ENCODE data around the gene IRAK1.

Gene IRAK1

GRCh38 chrX:154050113-154050495 lies 30.4 kb upstream of the IRAK1 start:
- TF ChIP-seq, protein P1, sequence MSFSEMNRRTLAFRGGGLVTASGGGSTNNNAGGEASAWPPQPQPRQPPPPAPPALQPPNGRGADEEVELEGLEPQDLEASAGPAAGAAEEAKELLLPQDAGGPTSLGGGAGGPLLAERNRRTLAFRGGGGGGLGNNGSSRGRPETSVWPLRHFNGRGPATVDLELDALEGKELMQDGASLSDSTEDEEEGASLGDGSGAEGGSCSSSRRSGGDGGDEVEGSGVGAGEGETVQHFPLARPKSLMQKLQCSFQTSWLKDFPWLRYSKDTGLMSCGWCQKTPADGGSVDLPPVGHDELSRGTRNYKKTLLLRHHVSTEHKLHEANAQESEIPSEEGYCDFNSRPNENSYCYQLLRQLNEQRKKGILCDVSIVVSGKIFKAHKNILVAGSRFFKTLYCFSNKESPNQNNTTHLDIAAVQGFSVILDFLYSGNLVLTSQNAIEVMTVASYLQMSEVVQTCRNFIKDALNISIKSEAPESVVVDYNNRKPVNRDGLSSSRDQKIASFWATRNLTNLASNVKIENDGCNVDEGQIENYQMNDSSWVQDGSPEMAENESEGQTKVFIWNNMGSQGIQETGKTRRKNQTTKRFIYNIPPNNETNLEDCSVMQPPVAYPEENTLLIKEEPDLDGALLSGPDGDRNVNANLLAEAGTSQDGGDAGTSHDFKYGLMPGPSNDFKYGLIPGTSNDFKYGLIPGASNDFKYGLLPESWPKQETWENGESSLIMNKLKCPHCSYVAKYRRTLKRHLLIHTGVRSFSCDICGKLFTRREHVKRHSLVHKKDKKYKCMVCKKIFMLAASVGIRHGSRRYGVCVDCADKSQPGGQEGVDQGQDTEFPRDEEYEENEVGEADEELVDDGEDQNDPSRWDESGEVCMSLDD (tag by site-specific recombination; IDR thresholded peaks at IDR 0.05): no peak
- no peak for TF ChIP-seq TRIM28 (IDR thresholded peaks at IDR 0.05; ENCODE audit: borderline replicate concordance, low read length)
- TF ChIP-seq, protein P2, sequence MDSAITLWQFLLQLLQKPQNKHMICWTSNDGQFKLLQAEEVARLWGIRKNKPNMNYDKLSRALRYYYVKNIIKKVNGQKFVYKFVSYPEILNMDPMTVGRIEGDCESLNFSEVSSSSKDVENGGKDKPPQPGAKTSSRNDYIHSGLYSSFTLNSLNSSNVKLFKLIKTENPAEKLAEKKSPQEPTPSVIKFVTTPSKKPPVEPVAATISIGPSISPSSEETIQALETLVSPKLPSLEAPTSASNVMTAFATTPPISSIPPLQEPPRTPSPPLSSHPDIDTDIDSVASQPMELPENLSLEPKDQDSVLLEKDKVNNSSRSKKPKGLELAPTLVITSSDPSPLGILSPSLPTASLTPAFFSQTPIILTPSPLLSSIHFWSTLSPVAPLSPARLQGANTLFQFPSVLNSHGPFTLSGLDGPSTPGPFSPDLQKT (IDR thresholded peaks at IDR 0.05; ENCODE audit: borderline replicate concordance, low read depth, low read length): no peak
- no peak for TF ChIP-seq ZNF658 (tag by site-specific recombination; IDR thresholded peaks at IDR 0.05)
- TF ChIP-seq ZNF518A (tag by site-specific recombination; conservative IDR thresholded peaks at IDR 0.05; ENCODE audit: low read depth): no peak
- TF ChIP-seq, protein P3, sequence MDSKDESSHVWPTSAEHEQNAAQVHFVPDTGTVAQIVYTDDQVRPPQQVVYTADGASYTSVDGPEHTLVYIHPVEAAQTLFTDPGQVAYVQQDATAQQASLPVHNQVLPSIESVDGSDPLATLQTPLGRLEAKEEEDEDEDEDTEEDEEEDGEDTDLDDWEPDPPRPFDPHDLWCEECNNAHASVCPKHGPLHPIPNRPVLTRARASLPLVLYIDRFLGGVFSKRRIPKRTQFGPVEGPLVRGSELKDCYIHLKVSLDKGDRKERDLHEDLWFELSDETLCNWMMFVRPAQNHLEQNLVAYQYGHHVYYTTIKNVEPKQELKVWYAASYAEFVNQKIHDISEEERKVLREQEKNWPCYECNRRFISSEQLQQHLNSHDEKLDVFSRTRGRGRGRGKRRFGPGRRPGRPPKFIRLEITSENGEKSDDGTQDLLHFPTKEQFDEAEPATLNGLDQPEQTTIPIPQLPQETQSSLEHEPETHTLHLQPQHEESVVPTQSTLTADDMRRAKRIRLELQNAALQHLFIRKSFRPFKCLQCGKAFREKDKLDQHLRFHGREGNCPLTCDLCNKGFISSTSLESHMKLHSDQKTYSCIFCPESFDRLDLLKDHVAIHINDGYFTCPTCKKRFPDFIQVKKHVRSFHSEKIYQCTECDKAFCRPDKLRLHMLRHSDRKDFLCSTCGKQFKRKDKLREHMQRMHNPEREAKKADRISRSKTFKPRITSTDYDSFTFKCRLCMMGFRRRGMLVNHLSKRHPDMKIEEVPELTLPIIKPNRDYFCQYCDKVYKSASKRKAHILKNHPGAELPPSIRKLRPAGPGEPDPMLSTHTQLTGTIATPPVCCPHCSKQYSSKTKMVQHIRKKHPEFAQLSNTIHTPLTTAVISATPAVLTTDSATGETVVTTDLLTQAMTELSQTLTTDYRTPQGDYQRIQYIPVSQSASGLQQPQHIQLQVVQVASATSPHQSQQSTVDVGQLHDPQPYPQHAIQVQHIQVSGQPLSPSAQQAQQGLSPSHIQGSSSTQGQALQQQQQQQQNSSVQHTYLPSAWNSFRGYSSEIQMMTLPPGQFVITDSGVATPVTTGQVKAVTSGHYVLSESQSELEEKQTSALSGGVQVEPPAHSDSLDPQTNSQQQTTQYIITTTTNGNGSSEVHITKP (tag by site-specific recombination; IDR thresholded peaks at IDR 0.05): no peak
- TF ChIP-seq, protein P4, sequence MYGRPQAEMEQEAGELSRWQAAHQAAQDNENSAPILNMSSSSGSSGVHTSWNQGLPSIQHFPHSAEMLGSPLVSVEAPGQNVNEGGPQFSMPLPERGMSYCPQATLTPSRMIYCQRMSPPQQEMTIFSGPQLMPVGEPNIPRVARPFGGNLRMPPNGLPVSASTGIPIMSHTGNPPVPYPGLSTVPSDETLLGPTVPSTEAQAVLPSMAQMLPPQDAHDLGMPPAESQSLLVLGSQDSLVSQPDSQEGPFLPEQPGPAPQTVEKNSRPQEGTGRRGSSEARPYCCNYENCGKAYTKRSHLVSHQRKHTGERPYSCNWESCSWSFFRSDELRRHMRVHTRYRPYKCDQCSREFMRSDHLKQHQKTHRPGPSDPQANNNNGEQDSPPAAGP (tag by site-specific recombination; IDR thresholded peaks at IDR 0.05): no peak
- TF ChIP-seq MZF1 (tag by site-specific recombination; IDR thresholded peaks at IDR 0.05; ENCODE audit: borderline replicate concordance): no peak
- TF ChIP-seq CTCF (tag by site-specific recombination; IDR thresholded peaks at IDR 0.05): no peak
- TF ChIP-seq HOXD13 (CRISPR knock-in tag; IDR thresholded peaks at IDR 0.05; ENCODE audit: borderline replicate concordance): no peak
- no peak for TF ChIP-seq ZBTB6 (tag by site-specific recombination; IDR thresholded peaks at IDR 0.05)
- TF ChIP-seq, protein P5, sequence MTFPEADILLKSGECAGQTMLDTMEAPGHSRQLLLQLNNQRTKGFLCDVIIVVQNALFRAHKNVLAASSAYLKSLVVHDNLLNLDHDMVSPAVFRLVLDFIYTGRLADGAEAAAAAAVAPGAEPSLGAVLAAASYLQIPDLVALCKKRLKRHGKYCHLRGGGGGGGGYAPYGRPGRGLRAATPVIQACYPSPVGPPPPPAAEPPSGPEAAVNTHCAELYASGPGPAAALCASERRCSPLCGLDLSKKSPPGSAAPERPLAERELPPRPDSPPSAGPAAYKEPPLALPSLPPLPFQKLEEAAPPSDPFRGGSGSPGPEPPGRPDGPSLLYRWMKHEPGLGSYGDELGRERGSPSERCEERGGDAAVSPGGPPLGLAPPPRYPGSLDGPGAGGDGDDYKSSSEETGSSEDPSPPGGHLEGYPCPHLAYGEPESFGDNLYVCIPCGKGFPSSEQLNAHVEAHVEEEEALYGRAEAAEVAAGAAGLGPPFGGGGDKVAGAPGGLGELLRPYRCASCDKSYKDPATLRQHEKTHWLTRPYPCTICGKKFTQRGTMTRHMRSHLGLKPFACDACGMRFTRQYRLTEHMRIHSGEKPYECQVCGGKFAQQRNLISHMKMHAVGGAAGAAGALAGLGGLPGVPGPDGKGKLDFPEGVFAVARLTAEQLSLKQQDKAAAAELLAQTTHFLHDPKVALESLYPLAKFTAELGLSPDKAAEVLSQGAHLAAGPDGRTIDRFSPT (tag by site-specific recombination; IDR thresholded peaks at IDR 0.05): no peak
- no peak for TF ChIP-seq ZNF341 (tag by site-specific recombination; IDR thresholded peaks at IDR 0.05; ENCODE audit: low read depth)
- TF ChIP-seq ZNF416 (tag by site-specific recombination; IDR thresholded peaks at IDR 0.05): no peak
- no peak for TF ChIP-seq ZNF521 (tag by site-specific recombination; IDR thresholded peaks at IDR 0.05)
- H3K27ac ChIP-seq (ENCODE audit: extremely low read depth, low read depth, low read length): no peak overlapping the region
- ChIA-PET POLR2A (no interaction called here), CTCF (interaction anchor here (0.6 to 4.4 kb wide), 4 partner anchors 10 to 42 kb away, joined by 3 to 35 read pairs (median 6); no protein-coding TSS in a partner anchor)
- H3K9me3 ChIP-seq (ENCODE audit: control insufficient read depth, insufficient read depth, low read depth, low read length): no peaks in the 10 kb centered on the region
- peaks cover 0 to 20% of the 10 kb centered on the region in 2 experiments; a peak in 2 of 3 replicates for H3K36me3 ChIP-seq (ENCODE audit: control insufficient read depth in 2 of 2, insufficient read depth in 1 of 2, low read length in 2 of 2)
- no peak overlapping the region for H3K4me3 ChIP-seq (ENCODE audit: low read depth, low read length)
- H3K4me1 ChIP-seq (ENCODE audit: control insufficient read depth, insufficient read depth, low read length): peaks cover 4% of the 10 kb centered on the region; the same call in 1 of the 2 replicates
